Ovary (tissue), 9 donors: ENCODE results near the gene EIF4E1B. TPM values are rescaled to one million over a fixed set of nuclear protein-coding genes. Genes with fewer than 3 reads are reported as not detected.

Source experiments
- DNase-seq, 5 donors: peaks; one replicate each; pipeline ENCODE4 v3.0.0-alpha.2; 2019 to 2020
- H3K27ac ChIP-seq, 2 donors: fragments of 200-600 bp; one replicate each; pipeline versions ENCODE4 v1.5.1 to v1.8.0; 2019 to 2022
- H3K27me3 ChIP-seq: fragments of 200-600 bp; one replicate; pipeline ENCODE4 v1.8.0; 2022
- H3K36me3 ChIP-seq: fragments of 200-600 bp; sonication (generic); one replicate; pipeline ENCODE4 v1.5.1; 2019
- H3K4me1 ChIP-seq: one replicate; pipeline ENCODE4 v1.8.1; 2013; ENCODE audit warnings: mild to moderate bottlenecking, moderate library complexity; ENCODE audit not compliant: insufficient read depth
- H3K4me3 ChIP-seq: fragments of 200-600 bp; sonication (generic); one replicate; pipeline ENCODE4 v1.5.1; 2017
- H3K9me3 ChIP-seq, 2 donors: fragments of 200-600 bp in 1 of 2; sonication (generic) in 1 of 2; one replicate each; pipeline versions ENCODE4 v1.5.1 to v1.8.1; 2013 to 2019; ENCODE audit warnings: mild to moderate bottlenecking in 1 of 2, moderate library complexity in 1 of 2
- EP300 ChIP-seq: sonication (generic); formaldehyde crosslinking; IDR thresholded peaks from one replicate; pipeline ENCODE4 v1.6.1; 2017; ENCODE audit warnings: antibody characterized with exemption
- POLR2A ChIP-seq: fragments of 450-650 bp; IDR thresholded peaks from one replicate; pipeline ENCODE4 v1.6.1; 2017; ENCODE audit warnings: antibody characterized with exemption, mild to moderate bottlenecking, moderate library complexity
- WGBS, 3 donors: extraction: QIAGEN DNeasy Blood & Tissue Kit in 1 of 3; methylation state at CpG; one replicate each; pipeline versions ENCODE4 v1.1.5 to v1.1.7; 2013 to 2017; 5-methylcytosine and 5-hydroxymethylcytosine counted together
- intact Hi-C, 4 donors: fragments of 100-400 bp; cut with DNase I; formaldehyde crosslinking; loops; one replicate each; pipeline versions ENCODE4 v1.11.0 to v1.15.1; 2022 to 2023
- polyA plus RNA-seq, 2 donors: library from polyadenylated mRNA; stranded (reverse); fragments of 200-250 nt in 1 of 2; fragments of 350-450 nt in 1 of 2; fragmentation: Illumina TruSeq in 1 of 2; extraction: RNeasy Lipid Tissue Mini Kit (QIAGEN cat#74804) in 1 of 2; gene quantifications; one replicate each; pipeline ENCODE4 v1.2.3, GENCODE V29; 2013 to 2014
- total RNA-seq, 7 donors: library from RNA; depleted of rRNA in 2 of 7; stranded (reverse); fragments of >200 nt in 2 of 7; fragmentation: NEBNext Ultra II Directional in 3 of 7; extraction: Animal tissue kit (Norgen Biotek cat#: 25700) in 3 of 7; gene quantifications; one replicate each; pipeline versions ENCODE4 v1.1.0 to v1.2.4, GENCODE V29; 2016 to 2023
- TF ChIP-seq, protein P1 (sequence below), 3 donors: fragments of 450-650 bp in 2 of 3; fragments of 200-600 bp in 1 of 3; IDR thresholded peaks; one replicate each; pipeline versions ENCODE4 v1.5.1 to v1.8.0; 2016 to 2022; ENCODE audit warnings: antibody characterized with exemption in 3 of 3, mild to moderate bottlenecking in 1 of 3
- donor health status: DM: no; HTN: no; CAD: no; lungs with moderate emphysema.
- donor health status: DM: no; HTN: no; CAD: no.
- donor health status: Bipolar disorder and iron deficiency.
- donor health status: DM: yes; HTN: yes; CAD: no.
- donor health status: DM: no; HTN: no; CAD: no.
- donor health status: DM: yes; HTN: yes; CAD: no.

The EIF4E1B gene
- total and polyA plus RNA-seq, 9 donors, result 0.61 TPM; not detected in 8

DNA sequence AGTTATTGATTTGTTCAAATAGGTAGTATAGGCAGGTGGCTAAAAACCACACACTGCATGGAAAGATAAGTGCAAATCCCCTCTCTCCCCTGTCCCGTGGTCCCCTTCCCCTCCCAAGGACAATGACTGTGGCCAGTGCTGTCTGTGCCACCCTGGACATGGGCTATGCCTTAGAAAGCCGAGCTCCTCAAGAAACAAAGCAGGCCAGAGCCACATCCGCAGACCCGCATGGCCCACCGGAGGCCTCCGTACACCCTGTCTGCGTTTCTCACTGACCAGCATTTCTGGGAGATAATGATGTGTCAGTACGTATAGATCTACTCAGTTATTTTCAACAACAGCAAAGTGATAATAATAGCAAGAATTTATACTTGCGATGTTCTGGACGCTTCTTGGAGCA, 33.1 kb downstream of the EIF4E1B start:
- H3K36me3 ChIP-seq, result no peaks in the 10 kb centered on the region
- H3K4me1 ChIP-seq, result peaks cover 4% of the 10 kb centered on the region
- no peaks in the 10 kb centered on the region for H3K27me3 ChIP-seq
- intact Hi-C loops, result loop anchor here in 1 of 4 donors (5.0 to 10.0 kb wide), 2 partner anchors 291 to 449 kb away; no protein-coding TSS in a partner anchor
- H3K9me3 ChIP-seq, result no peaks in the 10 kb centered on the region
- TF ChIP-seq EP300 (no peak), POLR2A (no peak)
- TF ChIP-seq, protein P1, sequence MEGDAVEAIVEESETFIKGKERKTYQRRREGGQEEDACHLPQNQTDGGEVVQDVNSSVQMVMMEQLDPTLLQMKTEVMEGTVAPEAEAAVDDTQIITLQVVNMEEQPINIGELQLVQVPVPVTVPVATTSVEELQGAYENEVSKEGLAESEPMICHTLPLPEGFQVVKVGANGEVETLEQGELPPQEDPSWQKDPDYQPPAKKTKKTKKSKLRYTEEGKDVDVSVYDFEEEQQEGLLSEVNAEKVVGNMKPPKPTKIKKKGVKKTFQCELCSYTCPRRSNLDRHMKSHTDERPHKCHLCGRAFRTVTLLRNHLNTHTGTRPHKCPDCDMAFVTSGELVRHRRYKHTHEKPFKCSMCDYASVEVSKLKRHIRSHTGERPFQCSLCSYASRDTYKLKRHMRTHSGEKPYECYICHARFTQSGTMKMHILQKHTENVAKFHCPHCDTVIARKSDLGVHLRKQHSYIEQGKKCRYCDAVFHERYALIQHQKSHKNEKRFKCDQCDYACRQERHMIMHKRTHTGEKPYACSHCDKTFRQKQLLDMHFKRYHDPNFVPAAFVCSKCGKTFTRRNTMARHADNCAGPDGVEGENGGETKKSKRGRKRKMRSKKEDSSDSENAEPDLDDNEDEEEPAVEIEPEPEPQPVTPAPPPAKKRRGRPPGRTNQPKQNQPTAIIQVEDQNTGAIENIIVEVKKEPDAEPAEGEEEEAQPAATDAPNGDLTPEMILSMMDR (IDR thresholded peaks at IDR 0.05), result no peak
- H3K4me3 ChIP-seq, result no peak overlapping the region
- WGBS, 3 donors, result 73 to 82% (median 79%) methylated on average over 10 of the region's 10 CpGs
- H3K27ac ChIP-seq, result no peak overlapping the region
- DNase-seq, result no peak

DNA sequence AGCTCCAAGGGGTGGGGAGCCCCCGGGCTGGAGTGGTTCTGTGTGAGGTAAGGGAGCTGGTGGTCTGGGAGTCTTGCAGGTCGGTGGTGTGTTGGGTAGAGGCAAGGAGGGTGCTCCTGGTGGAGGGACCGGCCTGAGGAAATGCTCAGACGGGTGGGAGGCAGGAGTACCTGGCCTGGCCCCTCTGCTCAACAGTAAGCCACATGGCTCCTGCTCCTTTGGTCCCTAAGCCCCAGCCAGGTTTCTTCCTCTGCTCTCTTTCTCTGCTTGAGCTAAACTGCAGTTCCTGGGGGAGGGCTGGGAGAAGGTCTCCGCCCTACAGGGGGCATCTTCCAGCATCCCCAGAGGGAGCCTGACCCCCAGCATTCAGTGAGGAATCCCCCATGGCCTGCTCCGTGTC, 34.0 kb downstream of the EIF4E1B start:
- intact Hi-C loops, result loop anchor here in 1 of 4 donors (5.0 to 10.0 kb wide), 2 partner anchors 290 to 448 kb away; no protein-coding TSS in a partner anchor
- TF ChIP-seq, protein P1 (IDR thresholded peaks at IDR 0.05), result no peak
- TF ChIP-seq EP300 (no peak), POLR2A (no peak)

DNA sequence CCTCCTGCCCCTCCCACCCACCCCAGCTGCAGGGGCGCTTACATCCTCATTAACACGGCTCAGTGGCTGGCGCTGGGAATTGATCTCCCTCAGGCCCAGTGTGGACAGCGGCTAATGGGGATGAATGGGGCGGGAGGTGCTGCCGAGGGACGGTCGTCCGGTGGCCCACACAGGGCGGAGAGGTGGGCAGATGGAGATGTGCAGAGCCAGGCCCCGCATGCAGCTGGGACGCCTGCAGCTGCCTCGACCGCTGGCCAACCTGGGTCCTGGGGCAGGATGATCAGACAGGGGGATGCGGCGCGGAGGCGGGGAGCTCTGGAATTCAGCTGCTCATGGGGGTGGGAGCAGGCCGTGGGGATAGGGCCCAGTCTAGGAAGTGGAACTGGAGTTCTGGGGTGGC, 34.4 kb downstream of the EIF4E1B start:
- 4 to 10% (median 8%) methylated on average over 19 of the region's 19 CpGs for WGBS, 3 donors
- intact Hi-C loops, result loop anchor here in 1 of 4 donors (5.0 to 10.0 kb wide), 2 partner anchors 290 to 447 kb away; no protein-coding TSS in a partner anchor
- H3K4me1 ChIP-seq, result no peaks in the 10 kb centered on the region
- H3K27ac ChIP-seq, result no peak overlapping the region
- H3K4me3 ChIP-seq, result no peak overlapping the region
- TF ChIP-seq, protein P1 (IDR thresholded peaks at IDR 0.05), result no peak
- TF ChIP-seq POLR2A (no peak), EP300 (no peak)
- H3K27me3 ChIP-seq, result no peaks in the 10 kb centered on the region
- no peaks in the 10 kb centered on the region for H3K36me3 ChIP-seq
- DNase-seq, result no peak
- H3K9me3 ChIP-seq, result no peaks in the 10 kb centered on the region

More for the DNA sequence above, 34.0 kb downstream of the EIF4E1B start:
- H3K27ac ChIP-seq, result no peak overlapping the region
- no peaks in the 10 kb centered on the region for H3K36me3 ChIP-seq
- 15 to 27% (median 20%) methylated on average over 6 of the region's 6 CpGs for WGBS, 3 donors
- H3K4me3 ChIP-seq, result no peak overlapping the region
- no peaks in the 10 kb centered on the region for H3K9me3 ChIP-seq
- no peaks in the 10 kb centered on the region for H3K27me3 ChIP-seq
- no peak for DNase-seq
- H3K4me1 ChIP-seq, result peaks cover under 1% of the 10 kb centered on the region

DNA sequence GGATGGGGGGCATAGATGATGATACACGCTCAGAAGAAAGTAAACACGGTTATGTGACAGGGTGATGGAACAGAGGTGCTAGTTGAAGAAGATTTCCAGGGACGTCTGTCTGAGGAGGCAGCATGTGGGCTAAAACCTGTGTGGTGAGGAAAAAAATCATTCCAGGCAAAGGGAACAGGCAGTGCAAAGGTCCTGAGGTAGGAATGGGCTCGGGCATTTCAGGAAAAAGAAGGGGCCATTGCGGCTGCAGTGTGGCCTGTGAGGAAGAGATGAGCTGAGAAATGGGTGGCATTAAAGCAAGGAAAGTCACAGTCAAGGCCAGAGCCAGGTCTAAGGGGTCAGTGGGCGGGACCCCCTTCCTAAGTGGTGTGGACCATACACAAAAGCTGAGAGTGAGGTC, 35.0 kb downstream of the EIF4E1B start:
- intact Hi-C loops, result loop anchor here in 1 of 4 donors (10.0 kb wide), 1 partner anchor 289 kb away; no protein-coding TSS in a partner anchor
- 82 to 89% (median 84%) methylated on average over 6 of the region's 6 CpGs for WGBS, 3 donors
- Histone ChIP-seq H3K4me1 (no peaks in the 10 kb centered on the region), H3K9me3 (no peaks in the 10 kb centered on the region), H3K36me3 (no peaks in the 10 kb centered on the region), H3K4me3 (no peak overlapping the region), H3K27me3 (no peaks in the 10 kb centered on the region), H3K27ac (no peak overlapping the region)
- no peak for DNase-seq
- TF ChIP-seq POLR2A, result no peak
- TF ChIP-seq, protein P1 (IDR thresholded peaks at IDR 0.05), result no peak
- TF ChIP-seq EP300, result no peak
